CD4-positive, CD25-positive, alpha-beta regulatory T cell (primary cell): ENCODE measurements around the gene KNDC1. TPM values are rescaled to one million over a fixed set of nuclear protein-coding genes. Genes with fewer than 3 reads are reported as not detected.
"Not testable (repeated sequence)": the region's sequence is repeated elsewhere in the genome, so short reads cannot be mapped to it uniquely, and the experiment has no call there.

Experiments
- ATAC-seq, 2 donors: fragments of 150-1000 bp; cut with Tn5 transposase; one replicate each; pipeline ENCODE4 v1.10.0; 2021; ENCODE audit warnings: low read depth in 2 of 2, moderate number of reproducible peaks in 2 of 2, moderate library complexity in 1 of 2
- DNase-seq, 3 donors: peaks; one replicate each; pipeline versions ENCODE4 v3.0.0 to v3.0.0-alpha.2; 2012 to 2022; ENCODE audit warnings: mixed read lengths in 1 of 3
- H3K27ac ChIP-seq: one replicate; pipeline ENCODE4 v1.7.0; 2013; ENCODE audit warnings: mild to moderate bottlenecking, low read length; ENCODE audit not compliant: insufficient read depth, poor library complexity, severe bottlenecking
- H3K27me3 ChIP-seq: one replicate; pipeline ENCODE4 v1.7.0; 2013; ENCODE audit warnings: low read length; ENCODE audit not compliant: control insufficient read depth, insufficient read depth
- H3K36me3 ChIP-seq: one replicate; pipeline ENCODE4 v1.7.0; 2013; ENCODE audit warnings: mild to moderate bottlenecking, low read length, moderate library complexity; ENCODE audit not compliant: control insufficient read depth, insufficient read depth
- H3K4me1 ChIP-seq: 2 replicates; pipeline ENCODE4 v1.7.0; 2013; ENCODE audit warnings: mild to moderate bottlenecking, low read length; ENCODE audit not compliant: insufficient read depth, control insufficient read depth, poor library complexity, severe bottlenecking
- H3K4me3 ChIP-seq: one replicate; pipeline ENCODE4 v1.7.0; 2013; ENCODE audit warnings: low read depth, mild to moderate bottlenecking, low read length, moderate library complexity
- H3K9me3 ChIP-seq, 2 experiments: 1 replicate in 1 of 2; 2 replicates in 1 of 2; pipeline ENCODE4 v1.7.0; 2013; ENCODE audit warnings: low read length in 2 of 2, mild to moderate bottlenecking in 1 of 2, moderate library complexity in 1 of 2; ENCODE audit not compliant: control insufficient read depth in 2 of 2
- H3K27ac Mint-ChIP-seq, 3 donors: one replicate each; pipeline ENCODE4 v1.8.0; 2020 to 2022; ENCODE audit warnings: mild to moderate bottlenecking in 3 of 3, mixed read lengths in 3 of 3, moderate library complexity in 2 of 3
- H3K27me3 Mint-ChIP-seq: one replicate; pipeline ENCODE4 v1.8.0; 2022; ENCODE audit warnings: mild to moderate bottlenecking, mixed read lengths
- H3K36me3 Mint-ChIP-seq: one replicate; pipeline ENCODE4 v1.8.0; 2020; ENCODE audit warnings: mixed read lengths
- H3K4me1 Mint-ChIP-seq, 4 donors: one replicate each; pipeline ENCODE4 v1.8.0; 2020 to 2022; ENCODE audit warnings: mixed read lengths in 4 of 4, mild to moderate bottlenecking in 1 of 4
- H3K4me3 Mint-ChIP-seq, 4 donors: one replicate each; pipeline ENCODE4 v1.8.0; 2020 to 2022; ENCODE audit warnings: mild to moderate bottlenecking in 4 of 4, mixed read lengths in 4 of 4, moderate library complexity in 3 of 4
- H3K9me3 Mint-ChIP-seq, 7 donors: one replicate each; pipeline ENCODE4 v1.8.0; 2020 to 2022; ENCODE audit warnings: mixed read lengths in 7 of 7, mild to moderate bottlenecking in 3 of 7, moderate library complexity in 2 of 7
- polyA plus RNA-seq, 4 donors: library from polyadenylated mRNA; unstranded; fragments of 300-500 nt; fragmentation: Illumina TruSeq; gene quantifications; one replicate each; pipeline ENCODE4 v1.2.3, GENCODE V29; 2021
- total RNA-seq: library from RNA; stranded (reverse); gene quantifications from one replicate; pipeline ENCODE4 v1.2.3, GENCODE V29; 2022

Gene KNDC1
- total and polyA plus RNA-seq, 5 donors from 2014 or later = 1.1 TPM; not detected in 4

DNA sequence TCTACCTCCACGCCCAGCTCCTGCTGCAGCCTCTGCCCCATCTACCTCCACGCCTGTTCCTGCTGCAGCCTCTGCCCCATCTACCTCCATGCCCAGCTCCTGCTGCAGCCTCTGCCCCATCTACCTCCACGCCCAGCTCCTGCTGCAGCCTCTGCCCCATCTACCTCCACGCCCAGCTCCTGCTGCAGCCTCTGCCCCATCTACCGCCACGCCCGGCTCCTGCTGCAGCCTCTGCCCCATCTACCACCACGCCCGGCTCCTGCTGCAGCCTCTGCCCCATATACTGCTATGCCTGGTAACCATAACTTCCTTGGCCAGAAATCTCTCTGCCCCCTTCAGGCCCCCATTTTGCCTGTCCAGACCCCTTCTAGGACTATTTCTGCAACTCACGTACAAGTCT lies 105.0 kb downstream of the KNDC1 start:
- not testable (repeated sequence) for H3K27me3 Mint-ChIP-seq, ATAC-seq, H3K4me3 ChIP-seq, DNase-seq, H3K9me3 ChIP-seq, H3K27ac ChIP-seq, H3K27me3 ChIP-seq, H3K9me3 Mint-ChIP-seq, H3K36me3 ChIP-seq, H3K36me3 Mint-ChIP-seq
- Mint-ChIP-seq H3K4me3 (peak overlapping the region in 3 of 4 donors; percentile 75 to 86 (median 76)), H3K4me1 (peaks cover 0 to 48% (median 19%) of the 10 kb centered on the region in 4 donors), H3K27ac (peak overlapping the region in 1 of 3 donors; percentile 36)
- H3K4me1 ChIP-seq = peaks cover 49% of the 10 kb centered on the region

DNA sequence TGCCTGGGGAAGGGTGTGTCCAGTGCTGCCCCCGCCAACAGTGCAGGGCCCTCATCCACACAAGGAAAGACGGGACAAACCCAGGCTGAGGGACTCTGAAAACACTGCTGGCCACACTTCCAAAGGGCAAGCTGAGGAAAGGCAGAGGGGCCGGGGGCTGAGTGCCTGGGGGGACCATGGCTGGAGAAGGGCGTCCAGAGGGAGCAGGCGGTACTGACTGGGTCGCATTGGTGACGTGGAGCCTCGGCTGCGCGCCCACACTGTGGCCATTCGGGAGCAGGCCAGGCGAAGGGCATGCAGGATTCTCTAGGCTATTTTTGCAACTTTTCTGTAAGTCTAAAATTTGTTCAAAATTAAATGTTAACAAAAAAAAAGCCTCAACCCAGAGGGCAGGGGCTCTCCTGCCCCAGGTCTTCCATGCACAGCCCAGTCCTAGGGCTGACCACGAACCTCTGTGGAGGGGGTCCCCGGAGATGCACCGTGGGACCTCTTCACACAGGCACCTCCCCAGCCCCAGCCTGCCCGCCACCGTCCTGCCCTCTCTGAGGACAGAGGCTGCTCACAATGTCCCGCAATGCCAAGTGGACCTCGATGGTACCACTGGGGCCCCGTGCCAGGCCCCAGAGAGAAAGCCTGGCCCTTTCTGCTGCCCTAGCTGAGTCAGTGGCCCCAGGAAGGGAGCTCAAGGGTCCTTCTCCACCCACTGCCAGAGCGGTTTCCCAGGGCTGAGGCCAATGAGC lies 106.2 kb downstream of the KNDC1 start:
- peaks cover 0 to 37% (median 17%) of the 10 kb centered on the region in 4 donors for H3K4me1 Mint-ChIP-seq
- H3K36me3 Mint-ChIP-seq = no peaks in the 10 kb centered on the region
- no peaks in the 10 kb centered on the region for H3K27me3 Mint-ChIP-seq
- H3K9me3 Mint-ChIP-seq = no peaks in the 10 kb centered on the region
- no peak for ATAC-seq
- Histone ChIP-seq H3K4me1 (peaks cover 39% of the 10 kb centered on the region), H3K9me3 (no peaks in the 10 kb centered on the region), H3K36me3 (peaks cover 11% of the 10 kb centered on the region), H3K27ac (no peak overlapping the region), H3K27me3 (no peaks in the 10 kb centered on the region), H3K4me3 (no peak overlapping the region)
- H3K4me3 Mint-ChIP-seq = peak overlapping the region in 1 of 4 donors; percentile 75
- peak overlapping the region in 1 of 3 donors; percentile 79 for H3K27ac Mint-ChIP-seq
- DNase-seq = no peak

DNA sequence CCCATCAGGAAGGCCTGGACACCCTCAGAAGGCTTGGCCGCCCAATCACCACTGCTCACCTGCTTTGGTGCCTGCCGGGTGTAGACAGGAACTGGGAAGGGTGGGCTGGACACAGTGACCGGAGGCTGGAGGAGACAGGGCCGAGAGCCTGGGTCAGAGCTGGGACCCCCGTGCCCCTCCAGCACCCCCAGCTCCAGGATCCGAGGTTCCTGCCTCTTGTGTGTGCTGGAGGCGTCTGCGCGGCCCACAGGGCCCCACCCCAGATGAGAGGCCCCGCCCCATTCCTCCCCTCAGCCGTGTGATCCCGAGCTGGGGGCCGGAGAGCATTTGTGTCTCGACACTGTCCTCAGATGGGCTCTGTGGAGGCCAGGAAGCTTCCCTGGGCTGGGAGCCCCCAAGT lies 107.3 kb downstream of the KNDC1 start:
- Histone ChIP-seq H3K27me3 (no peaks in the 10 kb centered on the region), H3K4me1 (peaks cover 32% of the 10 kb centered on the region), H3K36me3 (peaks cover 13% of the 10 kb centered on the region), H3K4me3 (no peak overlapping the region), H3K27ac (no peak overlapping the region), H3K9me3 (no peaks in the 10 kb centered on the region)
- H3K9me3 Mint-ChIP-seq = no peaks in the 10 kb centered on the region
- H3K4me3 Mint-ChIP-seq = no peak overlapping the region
- ATAC-seq = no peak
- H3K36me3 Mint-ChIP-seq = no peaks in the 10 kb centered on the region
- no peak for DNase-seq
- peaks cover 0 to 33% (median 17%) of the 10 kb centered on the region in 4 donors for H3K4me1 Mint-ChIP-seq
- H3K27ac Mint-ChIP-seq = no peak overlapping the region
- H3K27me3 Mint-ChIP-seq = no peaks in the 10 kb centered on the region

DNA sequence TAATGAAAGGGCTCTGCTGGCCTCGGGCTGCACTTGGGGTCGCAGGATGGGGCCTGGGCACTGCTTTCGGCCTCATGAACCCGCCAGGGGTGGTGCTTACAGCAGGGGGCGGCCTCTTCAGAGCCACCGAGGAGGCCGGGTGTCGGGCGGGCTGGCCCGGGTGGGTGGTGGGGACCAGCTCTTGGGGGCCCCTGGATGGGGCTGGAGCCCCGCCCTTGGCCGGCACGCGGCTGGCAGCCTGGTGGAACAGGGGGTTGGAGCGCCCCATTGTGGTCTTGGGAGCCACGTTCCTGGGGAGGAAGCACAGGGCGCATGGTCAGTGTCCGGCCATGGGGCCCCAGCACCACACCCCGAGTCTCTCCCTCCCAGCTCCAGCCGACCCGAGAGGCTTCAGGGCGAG lies 107.8 kb downstream of the KNDC1 start:
- Mint-ChIP-seq H3K36me3 (no peaks in the 10 kb centered on the region), H3K4me3 (no peak overlapping the region), H3K27ac (no peak overlapping the region), H3K4me1 (peaks cover 0 to 29% (median 16%) of the 10 kb centered on the region in 4 donors), H3K27me3 (no peaks in the 10 kb centered on the region), H3K9me3 (no peaks in the 10 kb centered on the region)
- ATAC-seq (no peak), DNase-seq (no peak)
- Histone ChIP-seq H3K36me3 (peaks cover 13% of the 10 kb centered on the region), H3K4me3 (no peak overlapping the region), H3K27ac (no peak overlapping the region), H3K9me3 (no peaks in the 10 kb centered on the region), H3K27me3 (no peaks in the 10 kb centered on the region), H3K4me1 (peaks cover 27% of the 10 kb centered on the region)

DNA sequence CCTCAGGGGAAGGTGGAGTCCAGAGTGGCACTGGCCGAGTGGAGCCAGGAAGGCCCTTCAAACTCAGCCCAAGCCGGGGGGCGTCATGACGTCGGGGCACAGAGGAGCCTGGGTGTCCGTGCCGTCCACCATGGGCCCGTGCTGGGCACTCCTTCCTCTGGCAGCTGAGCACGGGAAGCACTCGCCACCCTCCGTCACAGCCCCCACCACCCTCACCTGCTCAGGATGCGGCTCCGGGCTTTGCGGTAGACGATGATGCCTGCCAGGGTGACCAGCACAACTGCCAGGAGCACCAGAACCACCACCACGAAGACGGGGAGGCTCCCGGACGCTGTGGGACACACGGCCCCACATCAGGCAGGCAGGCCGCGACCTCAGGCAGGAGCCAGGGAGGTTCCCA lies 108.5 kb downstream of the KNDC1 start:
- Mint-ChIP-seq H3K9me3 (no peaks in the 10 kb centered on the region), H3K36me3 (no peaks in the 10 kb centered on the region), H3K4me1 (peaks cover 0 to 22% (median 13%) of the 10 kb centered on the region in 4 donors), H3K27ac (no peak overlapping the region), H3K4me3 (no peak overlapping the region), H3K27me3 (no peaks in the 10 kb centered on the region)
- DNase-seq = no peak
- Histone ChIP-seq H3K27ac (no peak overlapping the region), H3K4me1 (peaks cover 20% of the 10 kb centered on the region), H3K27me3 (no peaks in the 10 kb centered on the region), H3K9me3 (no peaks in the 10 kb centered on the region), H3K36me3 (peaks cover 19% of the 10 kb centered on the region), H3K4me3 (no peak overlapping the region)
- no peak for ATAC-seq

DNA sequence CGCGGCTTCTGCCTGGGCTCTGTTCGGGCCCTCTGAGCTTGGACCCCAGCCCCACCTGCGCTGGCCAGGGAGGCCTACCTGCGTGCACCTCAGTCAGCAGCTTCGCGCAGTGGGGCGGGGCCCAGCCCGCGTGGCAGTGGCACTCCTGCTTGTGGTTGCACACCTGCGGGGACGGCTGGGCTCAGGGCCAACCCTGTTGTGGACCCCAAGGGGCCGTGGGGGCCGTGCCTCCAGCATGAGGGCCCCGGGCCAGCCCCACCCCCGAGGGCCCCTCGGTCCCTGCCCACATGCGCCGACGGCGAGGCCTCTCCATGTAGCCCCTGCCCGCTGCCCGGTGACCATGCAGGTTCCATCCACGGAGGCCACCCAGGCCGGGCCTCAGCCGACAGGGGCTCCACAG lies 109.3 kb downstream of the KNDC1 start:
- H3K27me3 Mint-ChIP-seq = no peaks in the 10 kb centered on the region
- H3K36me3 Mint-ChIP-seq = no peaks in the 10 kb centered on the region
- H3K27ac ChIP-seq = no peak overlapping the region
- no peaks in the 10 kb centered on the region for H3K9me3 Mint-ChIP-seq
- H3K4me3 Mint-ChIP-seq = no peak overlapping the region
- peaks cover 19% of the 10 kb centered on the region for H3K36me3 ChIP-seq
- peaks cover 16% of the 10 kb centered on the region for H3K4me1 ChIP-seq
- no peak overlapping the region for H3K27ac Mint-ChIP-seq
- ATAC-seq (no peak), DNase-seq (no peak)
- no peaks in the 10 kb centered on the region for H3K27me3 ChIP-seq
- no peak overlapping the region for H3K4me3 ChIP-seq
- H3K4me1 Mint-ChIP-seq = peaks cover 0 to 15% (median 9%) of the 10 kb centered on the region in 4 donors
- H3K9me3 ChIP-seq = no peaks in the 10 kb centered on the region

DNA sequence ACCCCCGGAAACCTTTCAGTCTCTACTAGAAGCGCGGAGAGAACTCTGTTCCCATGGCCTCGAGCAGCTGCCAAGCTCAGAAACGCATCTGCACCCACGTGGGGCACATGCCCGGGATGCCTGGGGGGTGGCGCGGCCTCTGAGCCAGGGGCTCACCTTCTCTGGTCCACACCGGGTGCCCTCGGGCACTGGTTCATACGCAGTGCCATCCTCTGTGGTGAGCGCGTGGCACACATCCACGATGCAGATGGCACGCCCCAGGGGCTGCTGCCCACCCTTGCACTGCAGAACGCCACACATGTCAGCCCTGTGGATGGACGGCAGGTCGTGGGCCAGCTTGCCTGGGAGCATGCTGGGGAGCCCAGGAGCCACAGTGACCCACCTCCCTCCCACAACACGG lies 110.2 kb downstream of the KNDC1 start:
- peaks cover 17% of the 10 kb centered on the region for H3K4me1 ChIP-seq
- H3K4me3 Mint-ChIP-seq = no peak overlapping the region
- no peaks in the 10 kb centered on the region for H3K27me3 Mint-ChIP-seq
- DNase-seq = no peak
- no peak overlapping the region for H3K27ac Mint-ChIP-seq
- H3K4me3 ChIP-seq = no peak overlapping the region
- H3K36me3 Mint-ChIP-seq = no peaks in the 10 kb centered on the region
- no peaks in the 10 kb centered on the region for H3K9me3 ChIP-seq
- peaks cover 19% of the 10 kb centered on the region for H3K36me3 ChIP-seq
- no peak for ATAC-seq
- H3K9me3 Mint-ChIP-seq = no peaks in the 10 kb centered on the region
- peaks cover 0 to 14% (median 5%) of the 10 kb centered on the region in 4 donors for H3K4me1 Mint-ChIP-seq
- H3K27ac ChIP-seq = no peak overlapping the region
- H3K27me3 ChIP-seq = no peaks in the 10 kb centered on the region

DNA sequence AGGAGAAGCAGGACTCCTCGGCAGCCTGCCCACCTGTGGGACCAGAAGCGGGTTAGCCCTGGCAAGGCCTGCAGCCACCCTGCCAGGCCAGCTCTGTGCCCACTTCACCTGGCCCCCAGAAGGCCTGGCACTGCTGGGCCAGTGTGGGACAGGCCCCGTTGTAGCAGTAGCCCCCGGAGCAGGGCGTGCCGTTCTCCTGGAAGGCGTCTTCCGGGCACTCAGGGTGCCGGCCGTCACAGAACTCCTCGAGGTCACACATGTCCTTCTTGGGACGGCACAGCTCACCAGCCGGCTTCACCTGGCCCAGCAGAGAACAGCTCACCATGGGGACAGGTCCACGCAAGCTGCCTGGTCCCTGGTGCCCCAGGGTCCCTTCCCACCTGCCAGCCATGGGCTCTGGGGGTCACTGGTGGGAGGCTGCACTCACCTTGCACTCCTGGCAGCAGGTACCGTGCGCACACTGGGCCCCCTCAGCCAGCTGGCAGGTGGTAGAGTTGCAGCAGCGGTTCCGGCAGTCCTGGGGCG lies 110.8 kb downstream of the KNDC1 start:
- DNase-seq (no peak), ATAC-seq (no peak)
- no peaks in the 10 kb centered on the region for H3K9me3 ChIP-seq
- Mint-ChIP-seq H3K4me3 (no peak overlapping the region), H3K27ac (peak overlapping the region in 1 of 3 donors; percentile 5), H3K9me3 (no peaks in the 10 kb centered on the region), H3K27me3 (no peaks in the 10 kb centered on the region), H3K4me1 (peaks cover 0 to 12% (median 1%) of the 10 kb centered on the region in 4 donors), H3K36me3 (no peaks in the 10 kb centered on the region)
- peaks cover 20% of the 10 kb centered on the region for H3K4me1 ChIP-seq
- no peaks in the 10 kb centered on the region for H3K27me3 ChIP-seq
- peaks cover 19% of the 10 kb centered on the region for H3K36me3 ChIP-seq
- H3K4me3 ChIP-seq = no peak overlapping the region
- H3K27ac ChIP-seq = no peak overlapping the region
